Upper lobe of left lung (tissue), 4 donors: ENCODE measurements around the gene CARD11.

Experiments
- POLR2A ChIP-seq, 4 donors: fragments of 450-650 bp; IDR thresholded peaks; one replicate each; pipeline ENCODE4 v1.5.1; 2016 to 2017; ENCODE audit warnings: antibody characterized with exemption in 4 of 4, mild to moderate bottlenecking in 2 of 4
- TF ChIP-seq, protein P1 (sequence below), 6 experiments: fragments of 450-650 bp in 4 of 6; fragments of 200-600 bp in 2 of 6; sonication (generic) in 2 of 6; IDR thresholded peaks; one replicate each; pipeline ENCODE4 v1.5.1; 2016 to 2019; ENCODE audit warnings: antibody characterized with exemption in 6 of 6

- TF ChIP-seq, protein P1, sequence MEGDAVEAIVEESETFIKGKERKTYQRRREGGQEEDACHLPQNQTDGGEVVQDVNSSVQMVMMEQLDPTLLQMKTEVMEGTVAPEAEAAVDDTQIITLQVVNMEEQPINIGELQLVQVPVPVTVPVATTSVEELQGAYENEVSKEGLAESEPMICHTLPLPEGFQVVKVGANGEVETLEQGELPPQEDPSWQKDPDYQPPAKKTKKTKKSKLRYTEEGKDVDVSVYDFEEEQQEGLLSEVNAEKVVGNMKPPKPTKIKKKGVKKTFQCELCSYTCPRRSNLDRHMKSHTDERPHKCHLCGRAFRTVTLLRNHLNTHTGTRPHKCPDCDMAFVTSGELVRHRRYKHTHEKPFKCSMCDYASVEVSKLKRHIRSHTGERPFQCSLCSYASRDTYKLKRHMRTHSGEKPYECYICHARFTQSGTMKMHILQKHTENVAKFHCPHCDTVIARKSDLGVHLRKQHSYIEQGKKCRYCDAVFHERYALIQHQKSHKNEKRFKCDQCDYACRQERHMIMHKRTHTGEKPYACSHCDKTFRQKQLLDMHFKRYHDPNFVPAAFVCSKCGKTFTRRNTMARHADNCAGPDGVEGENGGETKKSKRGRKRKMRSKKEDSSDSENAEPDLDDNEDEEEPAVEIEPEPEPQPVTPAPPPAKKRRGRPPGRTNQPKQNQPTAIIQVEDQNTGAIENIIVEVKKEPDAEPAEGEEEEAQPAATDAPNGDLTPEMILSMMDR (IDR thresholded peaks at IDR 0.05), result no peak
- TF ChIP-seq POLR2A (IDR thresholded peaks at IDR 0.05), result no peak
Measured at GRCh38 chr7:2860627-2861133, 183.0 kb downstream of the CARD11 start.
